ENCODE results near the gene PTTG1IP.

PTTG1IP gene

GRCh38 chr21:44888581-44889550, 15.4 kb upstream of the PTTG1IP start:
- Histone ChIP-seq H3K4me1 (ENCODE audit: control insufficient read depth, insufficient read depth, low read length) (no peaks in the 10 kb centered on the region), H3K9me3 (ENCODE audit: control insufficient read depth, low read length) (no peaks in the 10 kb centered on the region), H3K27ac (ENCODE audit: insufficient read depth, low read depth, low read length, poor library complexity, severe bottlenecking) (no peak overlapping the region), H3K36me3 (ENCODE audit: control insufficient read depth, insufficient read depth, low read length) (no peaks in the 10 kb centered on the region), H3K27me3 (ENCODE audit: control insufficient read depth, insufficient read depth, low read length, poor library complexity, severe bottlenecking) (no peaks in the 10 kb centered on the region), H3K4me3 (ENCODE audit: insufficient read depth, low read depth, low read length) (no peak overlapping the region)
- 94 to 95% methylated on average over 64 of the region's 64 CpGs for WGBS, 2 experiments

GRCh38 chr21:44887807-44888580, 14.5 kb upstream of the PTTG1IP start:
- H3K9me3 ChIP-seq (ENCODE audit: control insufficient read depth, low read length) = no peaks in the 10 kb centered on the region
- H3K27ac ChIP-seq (ENCODE audit: insufficient read depth, low read depth, low read length, poor library complexity, severe bottlenecking) = no peak overlapping the region
- no peaks in the 10 kb centered on the region for H3K36me3 ChIP-seq (ENCODE audit: control insufficient read depth, insufficient read depth, low read length)
- no peaks in the 10 kb centered on the region for H3K27me3 ChIP-seq (ENCODE audit: control insufficient read depth, insufficient read depth, low read length, poor library complexity, severe bottlenecking)
- no peaks in the 10 kb centered on the region for H3K4me1 ChIP-seq (ENCODE audit: control insufficient read depth, insufficient read depth, low read length)
- no peak overlapping the region for H3K4me3 ChIP-seq (ENCODE audit: insufficient read depth, low read depth, low read length)
- WGBS, 2 experiments = 92 to 93% methylated on average over 24 of the region's 24 CpGs

- Histone ChIP-seq H3K36me3 (ENCODE audit: control insufficient read depth, insufficient read depth, low read length) (no peaks in the 10 kb centered on the region), H3K4me3 (ENCODE audit: insufficient read depth, low read depth, low read length) (no peak overlapping the region), H3K9me3 (ENCODE audit: control insufficient read depth, low read length) (no peaks in the 10 kb centered on the region), H3K27me3 (ENCODE audit: control insufficient read depth, insufficient read depth, low read length, poor library complexity, severe bottlenecking) (no peaks in the 10 kb centered on the region), H3K4me1 (ENCODE audit: control insufficient read depth, insufficient read depth, low read length) (no peaks in the 10 kb centered on the region), H3K27ac (ENCODE audit: insufficient read depth, low read depth, low read length, poor library complexity, severe bottlenecking) (no peak overlapping the region)
- 91% methylated on average over 11 of the region's 11 CpGs for WGBS, 2 experiments
Observed at GRCh38 chr21:44887126-44887806, 13.8 kb upstream of the PTTG1IP start.

- H3K27ac ChIP-seq (ENCODE audit: insufficient read depth, low read depth, low read length, poor library complexity, severe bottlenecking) = no peak overlapping the region
- H3K4me3 ChIP-seq (ENCODE audit: insufficient read depth, low read depth, low read length) = no peak overlapping the region
- H3K4me1 ChIP-seq (ENCODE audit: control insufficient read depth, insufficient read depth, low read length) = no peaks in the 10 kb centered on the region
- no peaks in the 10 kb centered on the region for H3K36me3 ChIP-seq (ENCODE audit: control insufficient read depth, insufficient read depth, low read length)
- no peaks in the 10 kb centered on the region for H3K9me3 ChIP-seq (ENCODE audit: control insufficient read depth, low read length)
- 91 to 93% methylated on average over 44 of the region's 44 CpGs for WGBS, 2 experiments
- H3K27me3 ChIP-seq (ENCODE audit: control insufficient read depth, insufficient read depth, low read length, poor library complexity, severe bottlenecking) = no peaks in the 10 kb centered on the region
Observed at GRCh38 chr21:44886113-44887075, 12.9 kb upstream of the PTTG1IP start.

- Histone ChIP-seq H3K4me1 (ENCODE audit: control insufficient read depth, insufficient read depth, low read length) (no peaks in the 10 kb centered on the region), H3K4me3 (ENCODE audit: insufficient read depth, low read depth, low read length) (no peak overlapping the region)
- 87 to 90% methylated on average over 10 of the region's 11 CpGs for WGBS, 2 experiments
Observed at GRCh38 chr21:44885615-44886014, 12.1 kb upstream of the PTTG1IP start.

GRCh38 chr21:44884097-44884496, 10.6 kb upstream of the PTTG1IP start:
- Histone ChIP-seq H3K4me1 (ENCODE audit: control insufficient read depth, insufficient read depth, low read length) (no peaks in the 10 kb centered on the region), H3K27me3 (ENCODE audit: control insufficient read depth, insufficient read depth, low read length, poor library complexity, severe bottlenecking) (no peaks in the 10 kb centered on the region), H3K4me3 (ENCODE audit: insufficient read depth, low read depth, low read length) (no peak overlapping the region), H3K9me3 (ENCODE audit: control insufficient read depth, low read length) (no peaks in the 10 kb centered on the region), H3K36me3 (ENCODE audit: control insufficient read depth, insufficient read depth, low read length) (no peaks in the 10 kb centered on the region), H3K27ac (ENCODE audit: insufficient read depth, low read depth, low read length, poor library complexity, severe bottlenecking) (no peak overlapping the region)
- 80 to 88% methylated on average over 7 of the region's 7 CpGs for WGBS, 2 experiments

More at GRCh38 chr21:44885615-44886014, 12.1 kb upstream of the PTTG1IP start:
- H3K36me3 ChIP-seq (ENCODE audit: control insufficient read depth, insufficient read depth, low read length) = no peaks in the 10 kb centered on the region
- H3K27me3 ChIP-seq (ENCODE audit: control insufficient read depth, insufficient read depth, low read length, poor library complexity, severe bottlenecking) = no peaks in the 10 kb centered on the region
- H3K27ac ChIP-seq (ENCODE audit: insufficient read depth, low read depth, low read length, poor library complexity, severe bottlenecking) = no peak overlapping the region
- H3K9me3 ChIP-seq (ENCODE audit: control insufficient read depth, low read length) = no peaks in the 10 kb centered on the region

GRCh38 chr21:44883250-44883649, 9.8 kb upstream of the PTTG1IP start:
- no peaks in the 10 kb centered on the region for H3K9me3 ChIP-seq (ENCODE audit: control insufficient read depth, low read length)
- WGBS, 2 experiments = 91 to 92% methylated on average over 11 of the region's 11 CpGs
- no peak overlapping the region for H3K4me3 ChIP-seq (ENCODE audit: insufficient read depth, low read depth, low read length)

GRCh38 chr21:44881198-44881872, 7.8 kb upstream of the PTTG1IP start:
- Histone ChIP-seq H3K36me3 (ENCODE audit: control insufficient read depth, insufficient read depth, low read length) (no peaks in the 10 kb centered on the region), H3K9me3 (ENCODE audit: control insufficient read depth, low read length) (no peaks in the 10 kb centered on the region), H3K4me3 (ENCODE audit: insufficient read depth, low read depth, low read length) (no peak overlapping the region), H3K27ac (ENCODE audit: insufficient read depth, low read depth, low read length, poor library complexity, severe bottlenecking) (no peak overlapping the region), H3K4me1 (ENCODE audit: control insufficient read depth, insufficient read depth, low read length) (no peaks in the 10 kb centered on the region), H3K27me3 (ENCODE audit: control insufficient read depth, insufficient read depth, low read length, poor library complexity, severe bottlenecking) (peaks cover 13% of the 10 kb centered on the region)
- 91% methylated on average over 6 of the region's 6 CpGs for WGBS, 2 experiments

More at GRCh38 chr21:44883250-44883649, 9.8 kb upstream of the PTTG1IP start:
- H3K27me3 ChIP-seq (ENCODE audit: control insufficient read depth, insufficient read depth, low read length, poor library complexity, severe bottlenecking) = peaks cover 6% of the 10 kb centered on the region
- no peak overlapping the region for H3K27ac ChIP-seq (ENCODE audit: insufficient read depth, low read depth, low read length, poor library complexity, severe bottlenecking)
- no peaks in the 10 kb centered on the region for H3K36me3 ChIP-seq (ENCODE audit: control insufficient read depth, insufficient read depth, low read length)
- no peaks in the 10 kb centered on the region for H3K4me1 ChIP-seq (ENCODE audit: control insufficient read depth, insufficient read depth, low read length)

Data from ectodermal cell (in vitro differentiated cells).